Heart right ventricle (tissue), 16 donors: Measurements from ENCODE around the gene UNC79. TPM values are rescaled to one million over a fixed set of nuclear protein-coding genes. Genes with fewer than 3 reads are reported as not detected.

Source experiments
- ATAC-seq, 8 donors: fragments of 200-7000 bp; cut with Tn5 transposase; one replicate each; pipeline ENCODE4 v1.9.1; 2020; ENCODE audit warnings: mild to moderate bottlenecking in 8 of 8, moderate library complexity in 8 of 8, moderate number of reproducible peaks in 1 of 8
- DNase-seq, 2 donors: peaks; one replicate each; pipeline ENCODE4 v3.0.0-alpha.2; 2020
- H3K27ac ChIP-seq, 10 donors: fragments of 200-600 bp; sonication (generic) in 2 of 10; one replicate each; pipeline versions ENCODE4 v1.5.0 to v1.8.0; 2020 to 2022; ENCODE audit warnings: mild to moderate bottlenecking in 3 of 10
- H3K27me3 ChIP-seq, 7 donors: fragments of 200-600 bp; one replicate each; pipeline ENCODE4 v1.8.0; 2021 to 2022; ENCODE audit warnings: mild to moderate bottlenecking in 2 of 7
- H3K36me3 ChIP-seq, 9 donors: fragments of 200-600 bp; sonication (generic) in 1 of 9; one replicate each; pipeline versions ENCODE4 v1.5.0 to v1.8.0; 2020 to 2022; ENCODE audit warnings: mild to moderate bottlenecking in 2 of 9
- H3K4me1 ChIP-seq, 9 donors: fragments of 200-600 bp; sonication (generic) in 1 of 9; one replicate each; pipeline versions ENCODE4 v1.5.0 to v1.8.0; 2020 to 2022; ENCODE audit warnings: mild to moderate bottlenecking in 4 of 9
- H3K4me3 ChIP-seq, 10 donors: fragments of 200-600 bp; sonication (generic) in 2 of 10; one replicate each; pipeline versions ENCODE4 v1.5.0 to v1.8.0; 2020 to 2022; ENCODE audit warnings: mild to moderate bottlenecking in 7 of 10, moderate library complexity in 2 of 10
- H3K9me3 ChIP-seq, 11 donors: fragments of 200-600 bp in 10 of 11; sonication (generic) in 2 of 11; one replicate each; pipeline versions ENCODE4 v1.5.0 to v1.8.0; 2013 to 2022; ENCODE audit warnings: mild to moderate bottlenecking in 2 of 11, control low read depth in 1 of 11, moderate library complexity in 1 of 11
- WGBS, 2 donors: extraction: QIAGEN DNeasy Blood & Tissue Kit; methylation state at CpG; one replicate each; pipeline ENCODE4 v1.1.7; 2013; ENCODE audit warnings: inconsistent platforms in 1 of 2; 5-methylcytosine and 5-hydroxymethylcytosine counted together
- intact Hi-C, 10 donors: fragments of 100-400 bp; cut with DNase I; formaldehyde crosslinking; loops; one replicate each; pipeline versions ENCODE4 v1.11.1 to v1.14.2; 2022
- polyA plus RNA-seq, 2 donors: library from polyadenylated mRNA; stranded (reverse); fragments of 200-250 nt; gene quantifications; one replicate each; pipeline ENCODE4 v1.2.3, GENCODE V29; 2013
- total RNA-seq, 10 donors: library from RNA; stranded (reverse); fragmentation: NEBNext Ultra II Directional in 3 of 10; extraction: Animal tissue kit (Norgen Biotek cat#: 25700) in 3 of 10; gene quantifications; one replicate each; pipeline versions ENCODE4 v1.2.1 to v1.2.4, GENCODE V29; 2021 to 2023
- TF ChIP-seq, protein P1 (sequence below), 9 donors: fragments of 200-600 bp; sonication (generic) in 2 of 9; IDR thresholded peaks; one replicate each; pipeline versions ENCODE4 v1.5.0 to v1.8.0; 2021 to 2022; ENCODE audit warnings: antibody characterized with exemption in 9 of 9, mild to moderate bottlenecking in 5 of 9, moderate library complexity in 1 of 9
- donor health status: Arrhythmogenic right ventricular cardiomyopathy.
- donor health status: ischemic (EF 13 %, LVEDD 7.1; RV severe dilation, severe dysfunction).
- donor health status: healthy with polysubstance abuse.
- donor health status: DM: no; HTN: yes; CAD: no.
- donor health status: DM: no; HTN: no; CAD: no.
- donor health status: ischemic (EF 25% LVEDD 6.9; RV normal size, moderate dysfunction).
- donor health status: ischemic (EF 25% LVEDD 5.7; RV mildly dilated, moderate dysfunction).
- donor health status: healthy.
- donor health status: DM: yes; HTN: yes; CAD: no.
- donor health status: Ischemic cardiomyopathy.
- donor health status: ischemic (EF 35%, LVEDD 5.7; RV mildly dilated, moderate dysfunction).
- donor health status: nonischemic (EF 11% LVEDD 7.7; RV severe dilation, severe dysfunction).
- donor health status: DM: yes; HTN: yes; CAD: no.
- donor health status: PGD.
- donor health status: ischemic (EF 29% LVEDD 5.4; RV normal size, mild dysfunction).
- donor health status: nonischemic (EF 23%, LVEDD 6.1; RV moderate dilation, normal function).

UNC79 gene
- total and polyA plus RNA-seq, 12 donors: 0.01 to 0.89 (median 0.40) TPM

- TF ChIP-seq, protein P1, sequence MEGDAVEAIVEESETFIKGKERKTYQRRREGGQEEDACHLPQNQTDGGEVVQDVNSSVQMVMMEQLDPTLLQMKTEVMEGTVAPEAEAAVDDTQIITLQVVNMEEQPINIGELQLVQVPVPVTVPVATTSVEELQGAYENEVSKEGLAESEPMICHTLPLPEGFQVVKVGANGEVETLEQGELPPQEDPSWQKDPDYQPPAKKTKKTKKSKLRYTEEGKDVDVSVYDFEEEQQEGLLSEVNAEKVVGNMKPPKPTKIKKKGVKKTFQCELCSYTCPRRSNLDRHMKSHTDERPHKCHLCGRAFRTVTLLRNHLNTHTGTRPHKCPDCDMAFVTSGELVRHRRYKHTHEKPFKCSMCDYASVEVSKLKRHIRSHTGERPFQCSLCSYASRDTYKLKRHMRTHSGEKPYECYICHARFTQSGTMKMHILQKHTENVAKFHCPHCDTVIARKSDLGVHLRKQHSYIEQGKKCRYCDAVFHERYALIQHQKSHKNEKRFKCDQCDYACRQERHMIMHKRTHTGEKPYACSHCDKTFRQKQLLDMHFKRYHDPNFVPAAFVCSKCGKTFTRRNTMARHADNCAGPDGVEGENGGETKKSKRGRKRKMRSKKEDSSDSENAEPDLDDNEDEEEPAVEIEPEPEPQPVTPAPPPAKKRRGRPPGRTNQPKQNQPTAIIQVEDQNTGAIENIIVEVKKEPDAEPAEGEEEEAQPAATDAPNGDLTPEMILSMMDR (IDR thresholded peaks at IDR 0.05): no peak
- H3K27me3 ChIP-seq: peaks cover 0 to 37% (median 20%) of the 10 kb centered on the region in 7 donors
- intact Hi-C loops: no loop called here
These were observed 4.0 kb upstream of the UNC79 start for GRCh38 chr14:93426750-93427149.

DNA sequence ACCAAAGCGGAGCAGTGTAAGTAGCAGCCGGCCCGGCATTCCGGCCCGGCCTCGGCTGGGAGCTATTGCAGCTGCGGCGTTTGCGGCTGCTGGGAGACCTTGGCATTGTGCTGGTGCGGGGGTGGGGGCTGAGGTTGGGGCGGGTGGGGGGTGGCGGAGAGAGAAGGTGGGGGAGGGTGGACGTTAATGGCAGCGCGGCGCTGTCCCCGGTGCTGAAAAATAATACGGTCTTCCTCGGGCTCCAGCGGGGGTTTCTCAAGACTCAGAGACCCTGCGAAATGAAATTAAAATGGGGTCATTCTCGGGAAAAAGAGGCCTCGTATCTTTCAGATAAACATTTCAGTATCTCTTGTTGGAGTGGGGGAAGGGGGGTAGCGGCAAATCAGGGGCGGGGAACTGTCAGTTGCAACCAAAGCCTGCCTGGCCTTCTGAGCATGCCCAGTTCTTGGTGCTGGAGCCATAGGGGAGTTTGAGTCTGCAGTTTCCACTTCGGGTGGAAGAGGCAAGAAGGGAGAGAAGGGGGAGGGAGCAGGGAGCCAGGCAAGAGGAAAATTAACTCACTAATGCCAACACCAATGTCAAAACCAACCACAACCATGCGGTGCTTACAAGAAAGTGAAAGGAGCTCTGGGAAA lies 414 bp downstream of the UNC79 start:
- Histone ChIP-seq H3K27me3 (peaks cover 0 to 56% (median 33%) of the 10 kb centered on the region in 7 donors), H3K27ac (no peak overlapping the region), H3K4me1 (peaks cover 0 to 11% (median 4%) of the 10 kb centered on the region in 9 donors), H3K36me3 (no peaks in the 10 kb centered on the region), H3K4me3 (peak overlapping the region in 8 of 10 donors; percentile 19 to 42 (median 37)), H3K9me3 (peaks cover 0 to 17% (median 13%) of the 10 kb centered on the region in 11 donors)
- 2% methylated on average over 27 of the region's 27 CpGs for WGBS, 2 donors
- ATAC-seq: peak in 3 of 8 donors; percentile 42 to 62 (median 59)
- intact Hi-C loops: no loop called here
- peak in 1 of 2 donors; percentile 9 for DNase-seq
- TF ChIP-seq, protein P1 (IDR thresholded peaks at IDR 0.05): no peak

More at GRCh38 chr14:93426750-93427149, 4.0 kb upstream of the UNC79 start:
- no peak overlapping the region for H3K27ac ChIP-seq
- H3K4me3 ChIP-seq: no peak overlapping the region
- no peaks in the 10 kb centered on the region for H3K36me3 ChIP-seq
- H3K9me3 ChIP-seq: peaks cover 0 to 46% (median 23%) of the 10 kb centered on the region in 11 donors
- ATAC-seq: no peak
- H3K4me1 ChIP-seq: peaks cover 0 to 10% (median 4%) of the 10 kb centered on the region in 9 donors
- DNase-seq: no peak

- ATAC-seq (no peak), DNase-seq (no peak)
- Histone ChIP-seq H3K4me3 (no peak overlapping the region), H3K9me3 (no peaks in the 10 kb centered on the region), H3K27ac (no peak overlapping the region), H3K27me3 (no peaks in the 10 kb centered on the region), H3K36me3 (no peaks in the 10 kb centered on the region), H3K4me1 (no peaks in the 10 kb centered on the region)
- 71 to 73% methylated on average over 1 of the region's 1 CpG for WGBS, 2 donors
- intact Hi-C loops: no loop called here
- TF ChIP-seq, protein P1 (IDR thresholded peaks at IDR 0.05): no peak
These were observed 23.5 kb downstream of the UNC79 start for GRCh38 chr14:93454224-93454623.

GRCh38 chr14:93456356-93456755 lies 25.6 kb downstream of the UNC79 start:
- TF ChIP-seq, protein P1 (IDR thresholded peaks at IDR 0.05): no peak
- Histone ChIP-seq H3K9me3 (no peaks in the 10 kb centered on the region), H3K4me3 (no peak overlapping the region), H3K27ac (no peak overlapping the region), H3K36me3 (no peaks in the 10 kb centered on the region), H3K4me1 (no peaks in the 10 kb centered on the region), H3K27me3 (no peaks in the 10 kb centered on the region)
- intact Hi-C loops: no loop called here
- no peak for DNase-seq
- no peak for ATAC-seq
